HepG2 (cell line): ENCODE results near the gene KLRG1. TPM values are rescaled to one million over a fixed set of nuclear protein-coding genes. Genes with fewer than 3 reads are reported as not detected.

Experiments used
- AHR ChIP-seq: IDR thresholded peaks from 2 replicates; pipeline ENCODE4 v1.6.1; 2018; ENCODE audit warnings: missing genetic modification reagents, missing compliant biosample characterization
- RARA ChIP-seq: IDR thresholded peaks from 2 replicates; pipeline ENCODE4 v1.6.1; 2016; ENCODE audit warnings: missing genetic modification reagents, missing compliant biosample characterization
- SAP130 ChIP-seq: IDR thresholded peaks from 2 replicates; pipeline ENCODE4 v1.6.1; 2016; ENCODE audit warnings: low read depth
- SNAI1 ChIP-seq: sonication (generic); formaldehyde crosslinking; IDR thresholded peaks from 2 replicates; pipeline ENCODE4 v1.5.0; 2020; ENCODE audit warnings: mild to moderate bottlenecking, missing genetic modification reagents, borderline replicate concordance
- YEATS2 ChIP-seq: sonication (generic); formaldehyde crosslinking; IDR thresholded peaks from 2 replicates; pipeline ENCODE4 v1.4.0; 2020; ENCODE audit warnings: missing genetic modification reagents, borderline replicate concordance
- ZFYVE20 ChIP-seq: sonication (generic); formaldehyde crosslinking; IDR thresholded peaks from 2 replicates; pipeline ENCODE4 v1.8.0; 2023; ENCODE audit warnings: low read depth, mild to moderate bottlenecking, moderate library complexity, missing genetic modification reagents, borderline replicate concordance
- ZNF142 ChIP-seq: sonication (generic); formaldehyde crosslinking; IDR thresholded peaks from 2 replicates; pipeline ENCODE4 v1.4.0; 2020; ENCODE audit warnings: missing genetic modification reagents
- ZNF225 ChIP-seq: sonication (generic); formaldehyde crosslinking; IDR thresholded peaks from 2 replicates; pipeline ENCODE4 v1.4.0; 2020; ENCODE audit warnings: mild to moderate bottlenecking, missing genetic modification reagents
- polyA plus RNA-seq, 8 experiments: library from polyadenylated mRNA; depleted of rRNA in 3 of 8; stranded (reverse) in 7 of 8; unstranded in 1 of 8; fragments of >200 nt; fragmentation: Illumina TruSeq in 4 of 8; extraction: Trizol in 4 of 8; gene quantifications; 2 replicates each; pipeline versions ENCODE4 v1.2.1 to v1.2.3, GENCODE V29; 2011 to 2016; ENCODE audit warnings: low read depth in 4 of 8, missing spikeins in 1 of 8, mixed read lengths in 1 of 8; ENCODE audit not compliant: insufficient read depth in 1 of 8
- total RNA-seq, 5 experiments: library from RNA; depleted of rRNA; stranded (reverse); fragments of >200 nt; fragmentation: Illumina TruSeq; extraction: Trizol; gene quantifications; 2 replicates each; pipeline ENCODE4 v1.2.3, GENCODE V29; 2016; ENCODE audit warnings: low read depth in 1 of 5
- TF ChIP-seq, protein P1 (sequence below): sonication (generic); formaldehyde crosslinking; IDR thresholded peaks from 2 replicates; pipeline ENCODE4 v1.8.0; 2022; ENCODE audit warnings: missing genetic modification reagents, mild to moderate bottlenecking, moderate library complexity, borderline replicate concordance
- TF ChIP-seq, protein P2 (sequence below): IDR thresholded peaks from 2 replicates; pipeline ENCODE4 v1.6.1; 2016; ENCODE audit warnings: missing biosample characterization, missing genetic modification reagents, low read depth
- TF ChIP-seq, protein P3 (sequence below): sonication (generic); formaldehyde crosslinking; IDR thresholded peaks from 2 replicates; pipeline ENCODE4 v1.9.0; 2021; ENCODE audit warnings: mild to moderate bottlenecking, missing genetic modification reagents

Gene KLRG1
- total and polyA plus RNA-seq, 2 of the 13 experiments (the other 11 are each of a cell fraction or from before 2014, with no cell fraction given): 1.2 to 1.7 TPM

DNA sequence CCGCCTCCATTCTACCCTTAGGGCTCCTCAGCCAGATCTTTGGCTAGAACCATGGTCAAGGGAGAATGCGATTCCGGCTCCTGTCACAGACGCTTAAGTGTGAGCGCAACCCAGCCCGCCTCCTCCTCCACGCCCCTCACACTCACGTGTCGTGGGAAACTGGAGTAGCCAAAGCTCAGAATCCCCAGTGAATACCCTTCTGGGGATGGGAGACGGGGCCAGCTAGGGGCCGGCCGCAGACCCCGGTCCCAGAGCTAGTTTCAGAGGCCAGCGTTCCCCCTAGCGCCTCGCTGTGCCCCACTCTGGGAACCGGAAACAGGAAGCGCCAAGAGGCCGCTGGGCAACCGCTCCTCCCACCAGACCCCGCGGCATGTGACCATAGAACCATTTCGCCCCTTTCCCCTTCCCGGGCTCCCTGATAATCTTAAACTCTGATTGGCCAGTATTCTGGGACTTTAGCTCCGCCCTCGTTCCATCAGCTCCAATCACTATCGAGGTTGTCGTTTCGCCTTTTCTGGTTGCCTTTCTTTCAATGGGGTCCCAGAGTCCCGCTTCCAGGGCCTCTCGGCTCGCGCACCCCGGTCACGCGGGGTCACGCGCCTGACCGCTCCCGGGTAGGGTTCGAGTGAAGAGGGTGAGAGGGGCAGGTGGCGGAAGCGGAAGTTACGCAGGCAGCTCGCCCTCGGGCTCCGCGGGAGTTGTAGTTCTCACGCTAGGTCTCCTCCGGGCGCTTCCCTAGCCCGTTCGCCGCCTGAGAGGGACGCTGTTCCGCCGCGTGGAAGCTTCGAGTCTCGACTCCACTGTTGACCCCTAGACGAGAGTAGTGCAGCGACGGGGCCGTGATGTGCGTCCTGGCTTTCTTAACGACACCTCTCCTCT is 39.8 kb upstream of the KLRG1 start, which contains the start of gene M6PR (continued):
- TF ChIP-seq, protein P1, sequence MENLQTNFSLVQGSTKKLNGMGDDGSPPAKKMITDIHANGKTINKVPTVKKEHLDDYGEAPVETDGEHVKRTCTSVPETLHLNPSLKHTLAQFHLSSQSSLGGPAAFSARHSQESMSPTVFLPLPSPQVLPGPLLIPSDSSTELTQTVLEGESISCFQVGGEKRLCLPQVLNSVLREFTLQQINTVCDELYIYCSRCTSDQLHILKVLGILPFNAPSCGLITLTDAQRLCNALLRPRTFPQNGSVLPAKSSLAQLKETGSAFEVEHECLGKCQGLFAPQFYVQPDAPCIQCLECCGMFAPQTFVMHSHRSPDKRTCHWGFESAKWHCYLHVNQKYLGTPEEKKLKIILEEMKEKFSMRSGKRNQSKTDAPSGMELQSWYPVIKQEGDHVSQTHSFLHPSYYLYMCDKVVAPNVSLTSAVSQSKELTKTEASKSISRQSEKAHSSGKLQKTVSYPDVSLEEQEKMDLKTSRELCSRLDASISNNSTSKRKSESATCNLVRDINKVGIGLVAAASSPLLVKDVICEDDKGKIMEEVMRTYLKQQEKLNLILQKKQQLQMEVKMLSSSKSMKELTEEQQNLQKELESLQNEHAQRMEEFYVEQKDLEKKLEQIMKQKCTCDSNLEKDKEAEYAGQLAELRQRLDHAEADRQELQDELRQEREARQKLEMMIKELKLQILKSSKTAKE (CRISPR knock-in tag): no peak
- TF ChIP-seq, protein P2, sequence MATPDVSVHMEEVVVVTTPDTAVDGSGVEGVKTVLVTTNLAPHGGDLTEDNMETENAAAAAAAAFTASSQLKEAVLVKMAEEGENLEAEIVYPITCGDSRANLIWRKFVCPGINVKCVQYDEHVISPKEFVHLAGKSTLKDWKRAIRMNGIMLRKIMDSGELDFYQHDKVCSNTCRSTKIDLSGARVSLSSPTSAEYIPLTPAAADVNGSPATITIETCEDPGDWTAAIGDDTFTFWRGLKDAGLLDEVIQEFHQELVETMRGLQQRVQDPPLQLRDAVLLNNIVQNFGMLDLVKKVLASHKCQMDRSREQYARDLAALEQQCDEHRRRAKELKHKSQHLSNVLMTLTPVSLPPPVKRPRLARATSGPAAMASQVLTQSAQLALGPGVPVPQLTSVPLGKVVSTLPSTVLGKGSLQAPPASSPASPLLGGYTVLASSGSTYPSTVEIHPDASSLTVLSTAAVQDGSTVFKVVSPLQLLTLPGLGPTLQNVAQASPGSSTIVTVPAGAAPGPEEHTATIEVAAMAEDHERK (CRISPR knock-in tag): no peak
- TF ChIP-seq YEATS2 (CRISPR knock-in tag): peak; percentile 68
- TF ChIP-seq SAP130 (CRISPR knock-in tag): peak; percentile 88
- TF ChIP-seq AHR (CRISPR knock-in tag): 0 out of 2 replicates have a peak, but pooled peaks have one; percentile 14
- peak; percentile 79; the same call in 1 of the 2 replicates for TF ChIP-seq SNAI1
- no peak for TF ChIP-seq ZFYVE20 (CRISPR knock-in tag)
- no peak for TF ChIP-seq ZNF225 (CRISPR knock-in tag)
- TF ChIP-seq RARA (CRISPR knock-in tag): peak; percentile 59
- TF ChIP-seq ZNF142: peak; percentile 61
- TF ChIP-seq, protein P3, sequence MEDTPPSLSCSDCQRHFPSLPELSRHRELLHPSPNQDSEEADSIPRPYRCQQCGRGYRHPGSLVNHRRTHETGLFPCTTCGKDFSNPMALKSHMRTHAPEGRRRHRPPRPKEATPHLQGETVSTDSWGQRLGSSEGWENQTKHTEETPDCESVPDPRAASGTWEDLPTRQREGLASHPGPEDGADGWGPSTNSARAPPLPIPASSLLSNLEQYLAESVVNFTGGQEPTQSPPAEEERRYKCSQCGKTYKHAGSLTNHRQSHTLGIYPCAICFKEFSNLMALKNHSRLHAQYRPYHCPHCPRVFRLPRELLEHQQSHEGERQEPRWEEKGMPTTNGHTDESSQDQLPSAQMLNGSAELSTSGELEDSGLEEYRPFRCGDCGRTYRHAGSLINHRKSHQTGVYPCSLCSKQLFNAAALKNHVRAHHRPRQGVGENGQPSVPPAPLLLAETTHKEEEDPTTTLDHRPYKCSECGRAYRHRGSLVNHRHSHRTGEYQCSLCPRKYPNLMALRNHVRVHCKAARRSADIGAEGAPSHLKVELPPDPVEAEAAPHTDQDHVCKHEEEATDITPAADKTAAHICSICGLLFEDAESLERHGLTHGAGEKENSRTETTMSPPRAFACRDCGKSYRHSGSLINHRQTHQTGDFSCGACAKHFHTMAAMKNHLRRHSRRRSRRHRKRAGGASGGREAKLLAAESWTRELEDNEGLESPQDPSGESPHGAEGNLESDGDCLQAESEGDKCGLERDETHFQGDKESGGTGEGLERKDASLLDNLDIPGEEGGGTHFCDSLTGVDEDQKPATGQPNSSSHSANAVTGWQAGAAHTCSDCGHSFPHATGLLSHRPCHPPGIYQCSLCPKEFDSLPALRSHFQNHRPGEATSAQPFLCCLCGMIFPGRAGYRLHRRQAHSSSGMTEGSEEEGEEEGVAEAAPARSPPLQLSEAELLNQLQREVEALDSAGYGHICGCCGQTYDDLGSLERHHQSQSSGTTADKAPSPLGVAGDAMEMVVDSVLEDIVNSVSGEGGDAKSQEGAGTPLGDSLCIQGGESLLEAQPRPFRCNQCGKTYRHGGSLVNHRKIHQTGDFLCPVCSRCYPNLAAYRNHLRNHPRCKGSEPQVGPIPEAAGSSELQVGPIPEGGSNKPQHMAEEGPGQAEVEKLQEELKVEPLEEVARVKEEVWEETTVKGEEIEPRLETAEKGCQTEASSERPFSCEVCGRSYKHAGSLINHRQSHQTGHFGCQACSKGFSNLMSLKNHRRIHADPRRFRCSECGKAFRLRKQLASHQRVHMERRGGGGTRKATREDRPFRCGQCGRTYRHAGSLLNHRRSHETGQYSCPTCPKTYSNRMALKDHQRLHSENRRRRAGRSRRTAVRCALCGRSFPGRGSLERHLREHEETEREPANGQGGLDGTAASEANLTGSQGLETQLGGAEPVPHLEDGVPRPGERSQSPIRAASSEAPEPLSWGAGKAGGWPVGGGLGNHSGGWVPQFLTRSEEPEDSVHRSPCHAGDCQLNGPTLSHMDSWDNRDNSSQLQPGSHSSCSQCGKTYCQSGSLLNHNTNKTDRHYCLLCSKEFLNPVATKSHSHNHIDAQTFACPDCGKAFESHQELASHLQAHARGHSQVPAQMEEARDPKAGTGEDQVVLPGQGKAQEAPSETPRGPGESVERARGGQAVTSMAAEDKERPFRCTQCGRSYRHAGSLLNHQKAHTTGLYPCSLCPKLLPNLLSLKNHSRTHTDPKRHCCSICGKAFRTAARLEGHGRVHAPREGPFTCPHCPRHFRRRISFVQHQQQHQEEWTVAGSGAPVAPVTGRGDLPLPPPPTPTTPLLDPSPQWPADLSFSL (CRISPR knock-in tag): no peak
